AG10803 (cell line): ENCODE data around the gene ALOX12B.

ENCODE experiments used
- DNase-seq: peaks from one replicate; pipeline ENCODE4 v3.0.0; 2010; ENCODE audit warnings: low read depth
- H3K4me3 ChIP-seq: 2 replicates; pipeline ENCODE4 v1.5.1; 2011; ENCODE audit warnings: mild to moderate bottlenecking, low read length, control low read depth
- TF ChIP-seq, protein P1 (sequence below): conservative IDR thresholded peaks from 2 replicates; pipeline ENCODE4 v1.5.1; 2011; ENCODE audit warnings: mild to moderate bottlenecking, low read length, control low read depth, inconsistent platforms

Gene ALOX12B

DNA sequence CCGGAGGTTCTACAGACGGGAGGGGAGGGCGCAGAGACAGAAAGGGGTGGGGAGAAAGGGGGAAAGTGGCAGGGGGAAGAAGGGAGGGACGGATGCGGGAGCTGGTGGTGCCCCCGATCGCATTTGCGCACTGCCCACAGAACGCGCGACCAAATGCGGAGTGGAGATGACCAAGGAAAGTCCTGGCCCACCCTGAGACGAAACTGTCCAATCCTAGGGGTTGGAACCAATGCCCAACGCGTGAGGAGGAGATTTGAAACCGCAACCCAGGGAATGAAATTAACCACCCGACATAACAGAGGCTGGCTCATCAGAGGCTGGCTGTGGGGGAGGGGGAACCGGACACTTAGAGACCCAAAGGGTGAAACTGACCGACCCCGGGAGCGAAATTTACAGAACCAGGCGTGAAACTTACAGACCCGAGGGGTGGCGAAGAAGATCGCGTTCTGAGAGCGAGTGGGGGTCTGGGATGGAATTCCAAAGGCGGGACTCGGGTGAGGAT, 35.0 kb upstream of the ALOX12B start:
- DNase-seq, result peak; percentile 44
- TF ChIP-seq, protein P1, sequence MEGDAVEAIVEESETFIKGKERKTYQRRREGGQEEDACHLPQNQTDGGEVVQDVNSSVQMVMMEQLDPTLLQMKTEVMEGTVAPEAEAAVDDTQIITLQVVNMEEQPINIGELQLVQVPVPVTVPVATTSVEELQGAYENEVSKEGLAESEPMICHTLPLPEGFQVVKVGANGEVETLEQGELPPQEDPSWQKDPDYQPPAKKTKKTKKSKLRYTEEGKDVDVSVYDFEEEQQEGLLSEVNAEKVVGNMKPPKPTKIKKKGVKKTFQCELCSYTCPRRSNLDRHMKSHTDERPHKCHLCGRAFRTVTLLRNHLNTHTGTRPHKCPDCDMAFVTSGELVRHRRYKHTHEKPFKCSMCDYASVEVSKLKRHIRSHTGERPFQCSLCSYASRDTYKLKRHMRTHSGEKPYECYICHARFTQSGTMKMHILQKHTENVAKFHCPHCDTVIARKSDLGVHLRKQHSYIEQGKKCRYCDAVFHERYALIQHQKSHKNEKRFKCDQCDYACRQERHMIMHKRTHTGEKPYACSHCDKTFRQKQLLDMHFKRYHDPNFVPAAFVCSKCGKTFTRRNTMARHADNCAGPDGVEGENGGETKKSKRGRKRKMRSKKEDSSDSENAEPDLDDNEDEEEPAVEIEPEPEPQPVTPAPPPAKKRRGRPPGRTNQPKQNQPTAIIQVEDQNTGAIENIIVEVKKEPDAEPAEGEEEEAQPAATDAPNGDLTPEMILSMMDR, result no peak
- H3K4me3 ChIP-seq, result peak overlapping the region; percentile 69

DNA sequence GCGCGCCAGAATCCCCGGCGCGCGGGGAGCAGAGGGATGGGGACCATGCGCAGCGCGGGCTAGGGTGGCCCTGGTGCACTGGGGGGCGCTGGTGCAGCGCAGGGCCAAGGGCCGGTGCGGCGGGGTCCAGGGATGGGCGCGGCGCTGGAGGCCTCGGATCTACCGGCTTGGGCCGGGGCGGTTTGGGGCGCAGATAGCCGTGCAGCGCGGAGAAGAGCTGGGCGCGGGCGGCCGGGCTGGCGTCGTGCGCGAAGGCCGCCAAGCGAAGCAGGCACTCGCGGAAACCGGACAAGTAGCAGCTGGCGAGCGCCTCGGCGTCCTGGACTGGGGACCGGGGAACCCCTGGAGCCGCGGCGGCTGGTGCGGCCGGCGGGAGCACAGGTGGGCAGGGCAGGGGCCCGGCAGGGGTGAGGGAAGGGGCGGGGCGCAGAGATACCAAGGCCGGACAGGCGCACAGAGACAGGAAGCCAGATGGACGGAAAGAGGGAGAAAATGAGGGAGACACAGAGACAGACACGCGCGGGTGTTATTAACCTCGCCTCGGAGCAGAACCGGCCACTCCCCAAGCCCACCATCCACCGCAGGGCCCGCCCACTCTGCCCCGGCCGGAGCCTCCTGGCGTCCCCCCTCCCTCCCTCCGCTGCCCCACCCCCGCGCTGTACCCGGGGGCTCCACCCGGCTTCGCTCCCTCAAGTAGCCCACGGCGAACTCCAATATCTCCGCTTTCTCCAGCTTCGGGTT, 34.3 kb upstream of the ALOX12B start:
- DNase-seq, result peak; percentile 56
- TF ChIP-seq, protein P1, result peak; percentile 32
- peak overlapping the region; percentile 69 for H3K4me3 ChIP-seq

DNA sequence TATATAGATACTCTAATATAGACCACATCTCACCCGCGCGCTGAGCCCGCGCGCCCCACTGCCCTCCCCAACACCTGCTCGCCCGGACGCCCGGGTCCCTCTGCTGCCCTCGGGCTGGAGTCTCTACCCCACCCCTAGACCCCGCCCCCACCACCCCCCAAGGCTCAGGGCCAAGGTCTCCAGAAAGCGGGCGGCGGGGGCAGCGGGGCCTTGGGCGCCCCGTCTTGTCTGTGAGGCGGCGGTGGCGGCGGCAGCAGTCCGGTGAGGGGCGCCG, 33.8 kb upstream of the ALOX12B start:
- TF ChIP-seq, protein P1, result no peak
- H3K4me3 ChIP-seq, result peak overlapping the region; percentile 69
- no peak for DNase-seq

GRCh38 chr17:8120520-8121406, 33.2 kb upstream of the ALOX12B start:
- DNase-seq, result peak; percentile 69
- peak overlapping the region; percentile 69 for H3K4me3 ChIP-seq
- TF ChIP-seq, protein P1, result peak; percentile 53

GRCh38 chr17:8119581-8120519, 32.3 kb upstream of the ALOX12B start:
- DNase-seq, result peak; percentile 91
- peak overlapping the region; percentile 69 for H3K4me3 ChIP-seq
- TF ChIP-seq, protein P1, result no peak

DNA sequence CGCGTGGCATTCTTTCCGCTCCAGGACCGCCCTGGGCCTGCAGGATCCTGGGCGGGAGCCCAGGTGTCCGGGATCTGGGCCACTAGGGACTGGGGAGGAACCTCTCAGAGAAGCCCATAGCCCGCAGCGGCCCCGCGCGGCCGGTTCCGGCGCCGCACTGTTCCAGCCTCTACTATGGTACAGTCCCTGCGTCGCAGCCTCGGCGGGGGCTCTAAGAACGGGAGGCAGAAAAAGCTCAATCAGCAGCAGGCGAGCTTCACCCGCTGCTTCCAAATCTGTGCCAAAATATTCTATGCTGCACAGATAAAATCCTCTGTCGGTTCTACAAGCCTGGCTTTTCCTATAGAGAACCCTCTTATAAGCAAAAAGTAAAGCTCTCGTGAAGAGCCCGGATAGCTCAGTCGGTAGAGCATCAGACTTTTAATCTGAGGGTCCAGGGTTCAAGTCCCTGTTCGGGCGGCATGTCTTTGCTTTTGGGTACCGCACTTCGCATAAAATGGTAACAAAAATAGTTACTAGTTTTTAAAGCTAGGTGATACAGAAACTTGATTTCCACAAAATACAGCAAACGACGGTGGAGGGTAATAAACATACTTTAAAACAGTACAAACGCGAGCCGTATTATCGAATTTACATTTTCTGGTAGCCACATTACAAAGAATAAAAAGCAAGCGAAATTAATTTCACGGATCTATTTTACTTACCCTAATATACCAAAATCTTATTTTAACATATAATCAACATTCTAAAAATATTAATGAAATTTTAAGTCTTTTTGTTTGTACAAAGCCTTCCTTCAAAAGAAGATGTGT, 31.5 kb upstream of the ALOX12B start:
- peak overlapping the region; percentile 68 for H3K4me3 ChIP-seq
- TF ChIP-seq, protein P1, result peak; percentile 76
- peak; percentile 78 for DNase-seq
